Endodermal cell (in vitro differentiated cells): ENCODE results near the gene SH2B2. TPM values are rescaled to one million over a fixed set of nuclear protein-coding genes. Genes with fewer than 3 reads are reported as not detected.
A peak's percentile ranks its signal among the peaks of the same experiment; 100 is the strongest.

Experiments used
- DNase-seq: peaks from one replicate; pipeline ENCODE4 v3.0.0-alpha.2; 2017
- H3K27ac ChIP-seq: 2 replicates; pipeline ENCODE4 v1.5.1; 2013; ENCODE audit warnings: mild to moderate bottlenecking, low read depth, low read length, moderate library complexity
- H3K27me3 ChIP-seq: 2 replicates; pipeline ENCODE4 v1.6.1; 2013; ENCODE audit warnings: mild to moderate bottlenecking, low read length, moderate library complexity; ENCODE audit not compliant: insufficient read depth, control insufficient read depth, poor library complexity, severe bottlenecking
- H3K36me3 ChIP-seq: 2 replicates; pipeline ENCODE4 v1.7.0; 2013; ENCODE audit warnings: mild to moderate bottlenecking, low read length, moderate library complexity; ENCODE audit not compliant: control insufficient read depth, insufficient read depth
- H3K4me1 ChIP-seq: one replicate; pipeline ENCODE4 v1.7.0; 2013; ENCODE audit warnings: low read length; ENCODE audit not compliant: control insufficient read depth, insufficient read depth
- H3K4me3 ChIP-seq: 2 replicates; pipeline ENCODE4 v1.5.1; 2013; ENCODE audit warnings: mild to moderate bottlenecking, low read length, moderate library complexity
- H3K9ac ChIP-seq: 2 replicates; pipeline ENCODE4 v1.6.1; 2013; ENCODE audit warnings: mild to moderate bottlenecking, low read length, moderate library complexity; ENCODE audit not compliant: poor library complexity, severe bottlenecking; ENCODE audit errors: extremely low read depth
- H3K9me3 ChIP-seq: 2 replicates; pipeline ENCODE4 v1.6.1; 2013; ENCODE audit warnings: mild to moderate bottlenecking, low read length, moderate library complexity; ENCODE audit not compliant: control insufficient read depth
- H3K27ac Mint-ChIP-seq: 2 replicates; pipeline ENCODE4 v1.8.0; 2020; ENCODE audit warnings: mixed read lengths
- H3K27me3 Mint-ChIP-seq: 2 replicates; pipeline ENCODE4 v1.8.0; 2021; ENCODE audit warnings: mild to moderate bottlenecking, mixed read lengths; ENCODE audit not compliant: insufficient read depth
- H3K36me3 Mint-ChIP-seq: 2 replicates; pipeline ENCODE4 v1.8.0; 2020; ENCODE audit warnings: low read depth, mixed read lengths
- H3K4me1 Mint-ChIP-seq: 2 replicates; pipeline ENCODE4 v1.8.0; 2020; ENCODE audit warnings: mixed read lengths
- H3K4me3 Mint-ChIP-seq: 2 replicates; pipeline ENCODE4 v1.8.0; 2020; ENCODE audit warnings: mild to moderate bottlenecking, moderate library complexity, mixed read lengths
- H3K9me3 Mint-ChIP-seq: 2 replicates; pipeline ENCODE4 v1.8.0; 2020; ENCODE audit warnings: mild to moderate bottlenecking, mixed read lengths
- WGBS, 2 experiments: methylation state at CpG; one replicate each; pipeline versions ENCODE4 v1.1.5 to v1.1.7; 2013; ENCODE audit warnings: missing lambda C conversion rate in 2 of 2, mixed read lengths in 1 of 2; ENCODE audit not compliant: insufficient coverage in 1 of 2, insufficient read length in 1 of 2; 5-methylcytosine and 5-hydroxymethylcytosine counted together
- total RNA-seq, 2 donors: library from RNA; stranded (reverse); fragmentation: NEBNext Ultra II Directional in 1 of 2; extraction: Animal tissue kit (Norgen Biotek cat#: 25700) in 1 of 2; gene quantifications; 2 replicates in 1 of 2; 3 replicates in 1 of 2; pipeline ENCODE4 v1.2.1, GENCODE V29; 2021
- TF ChIP-seq, protein P1 (sequence below): fragments of 200-600 bp; sonication (generic); conservative IDR thresholded peaks from 2 replicates; pipeline ENCODE4 v1.5.0; 2021; ENCODE audit warnings: antibody characterized with exemption, mild to moderate bottlenecking

SH2B2 gene
- total RNA-seq, 2 donors from 2014 or later, result 8.0 to 8.7 TPM

DNA sequence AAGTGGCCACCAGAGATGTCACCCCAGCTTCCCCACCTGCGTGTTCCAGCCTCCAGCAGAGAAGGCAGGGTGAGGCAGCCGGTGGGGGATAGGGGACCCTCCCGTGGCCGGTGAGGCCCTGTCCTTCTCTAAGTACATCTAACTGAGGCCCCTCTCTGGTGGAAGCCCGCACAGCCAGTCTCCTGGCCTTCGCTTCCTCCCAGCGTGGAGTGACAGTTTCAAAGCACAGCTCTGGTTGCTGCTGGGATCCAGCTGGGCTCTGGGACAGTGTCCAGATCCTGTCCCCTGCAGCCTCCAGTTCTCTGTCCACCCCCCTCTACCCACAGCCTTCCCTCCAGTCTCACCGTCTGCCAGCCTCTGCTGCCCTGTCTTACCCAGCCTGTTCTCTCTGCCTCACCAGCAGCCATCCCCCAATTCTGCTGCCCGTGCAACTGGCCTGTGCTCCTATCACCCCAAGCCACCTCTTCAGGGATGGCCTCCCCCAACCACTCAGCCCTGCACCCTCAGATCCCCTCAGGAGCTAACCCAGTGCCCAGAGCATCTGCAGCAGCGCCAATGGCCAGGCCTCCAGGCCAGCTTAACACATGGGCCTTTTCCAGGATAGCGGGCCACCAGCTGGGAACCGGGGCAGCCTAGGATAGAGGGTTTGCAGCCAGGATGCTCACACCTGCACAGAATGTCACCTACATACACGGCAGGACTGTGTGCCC, 16.3 kb upstream of the SH2B2 start:
- no peaks in the 10 kb centered on the region for H3K4me1 ChIP-seq
- TF ChIP-seq, protein P1, sequence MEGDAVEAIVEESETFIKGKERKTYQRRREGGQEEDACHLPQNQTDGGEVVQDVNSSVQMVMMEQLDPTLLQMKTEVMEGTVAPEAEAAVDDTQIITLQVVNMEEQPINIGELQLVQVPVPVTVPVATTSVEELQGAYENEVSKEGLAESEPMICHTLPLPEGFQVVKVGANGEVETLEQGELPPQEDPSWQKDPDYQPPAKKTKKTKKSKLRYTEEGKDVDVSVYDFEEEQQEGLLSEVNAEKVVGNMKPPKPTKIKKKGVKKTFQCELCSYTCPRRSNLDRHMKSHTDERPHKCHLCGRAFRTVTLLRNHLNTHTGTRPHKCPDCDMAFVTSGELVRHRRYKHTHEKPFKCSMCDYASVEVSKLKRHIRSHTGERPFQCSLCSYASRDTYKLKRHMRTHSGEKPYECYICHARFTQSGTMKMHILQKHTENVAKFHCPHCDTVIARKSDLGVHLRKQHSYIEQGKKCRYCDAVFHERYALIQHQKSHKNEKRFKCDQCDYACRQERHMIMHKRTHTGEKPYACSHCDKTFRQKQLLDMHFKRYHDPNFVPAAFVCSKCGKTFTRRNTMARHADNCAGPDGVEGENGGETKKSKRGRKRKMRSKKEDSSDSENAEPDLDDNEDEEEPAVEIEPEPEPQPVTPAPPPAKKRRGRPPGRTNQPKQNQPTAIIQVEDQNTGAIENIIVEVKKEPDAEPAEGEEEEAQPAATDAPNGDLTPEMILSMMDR, result no peak
- Mint-ChIP-seq H3K36me3 (no peaks in the 10 kb centered on the region), H3K4me1 (peaks cover 10% of the 10 kb centered on the region), H3K9me3 (no peaks in the 10 kb centered on the region), H3K27me3 (peaks cover 3% of the 10 kb centered on the region), H3K27ac (no peak overlapping the region), H3K4me3 (no peak overlapping the region)
- no peaks in the 10 kb centered on the region for H3K9me3 ChIP-seq
- H3K36me3 ChIP-seq, result no peaks in the 10 kb centered on the region
- 64 to 83% methylated on average over 4 to 13 of the region's 13 CpGs for WGBS, 2 experiments
- DNase-seq, result no peak
- H3K9ac ChIP-seq, result no peak overlapping the region
- H3K27me3 ChIP-seq, result no peaks in the 10 kb centered on the region
- H3K27ac ChIP-seq, result no peak overlapping the region
- H3K4me3 ChIP-seq, result no peak overlapping the region

DNA sequence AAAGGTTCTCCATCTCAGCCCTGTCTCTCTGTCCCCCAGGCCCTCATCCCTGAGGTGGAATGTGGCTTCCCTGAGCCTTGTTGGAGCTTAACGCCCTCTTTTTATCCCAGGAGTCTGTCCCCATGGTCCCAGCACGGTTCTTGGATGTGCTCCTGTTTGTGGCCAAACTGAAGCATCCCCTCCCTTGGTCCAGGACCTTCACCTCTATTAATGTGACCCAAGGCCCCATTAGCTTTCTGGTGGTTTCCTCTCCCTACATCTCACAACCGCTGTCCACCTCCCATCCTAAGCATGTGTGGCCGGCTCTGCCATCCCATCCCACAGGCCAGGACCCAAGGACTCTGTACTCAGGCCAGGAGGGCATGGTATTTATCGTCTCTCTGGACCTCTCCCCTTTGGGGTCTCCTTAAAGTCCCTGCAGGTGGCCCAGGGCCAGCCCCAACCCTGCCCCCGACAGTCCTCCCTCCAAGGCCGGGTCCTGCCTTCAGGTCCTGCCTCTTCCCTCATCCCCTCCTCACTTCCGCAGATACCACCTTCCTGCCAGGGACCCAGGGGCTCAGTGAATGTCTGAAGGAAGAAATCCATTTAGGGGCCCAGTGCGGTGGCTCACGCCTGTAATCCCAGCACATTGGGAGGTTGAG, 15.4 kb upstream of the SH2B2 start:
- H3K27me3 Mint-ChIP-seq, result peaks cover 3% of the 10 kb centered on the region
- no peak overlapping the region for H3K4me3 Mint-ChIP-seq
- H3K4me1 ChIP-seq, result no peaks in the 10 kb centered on the region
- 91 to 96% methylated on average over 6 to 10 of the region's 10 CpGs for WGBS, 2 experiments
- H3K36me3 Mint-ChIP-seq, result no peaks in the 10 kb centered on the region
- no peaks in the 10 kb centered on the region for H3K9me3 Mint-ChIP-seq
- no peak overlapping the region for H3K9ac ChIP-seq
- TF ChIP-seq, protein P1, result no peak
- no peaks in the 10 kb centered on the region for H3K36me3 ChIP-seq
- no peak overlapping the region for H3K27ac ChIP-seq
- no peaks in the 10 kb centered on the region for H3K9me3 ChIP-seq
- H3K4me3 ChIP-seq, result no peak overlapping the region
- no peaks in the 10 kb centered on the region for H3K27me3 ChIP-seq
- H3K27ac Mint-ChIP-seq, result no peak overlapping the region
- DNase-seq, result no peak
- peaks cover 10% of the 10 kb centered on the region for H3K4me1 Mint-ChIP-seq

DNA sequence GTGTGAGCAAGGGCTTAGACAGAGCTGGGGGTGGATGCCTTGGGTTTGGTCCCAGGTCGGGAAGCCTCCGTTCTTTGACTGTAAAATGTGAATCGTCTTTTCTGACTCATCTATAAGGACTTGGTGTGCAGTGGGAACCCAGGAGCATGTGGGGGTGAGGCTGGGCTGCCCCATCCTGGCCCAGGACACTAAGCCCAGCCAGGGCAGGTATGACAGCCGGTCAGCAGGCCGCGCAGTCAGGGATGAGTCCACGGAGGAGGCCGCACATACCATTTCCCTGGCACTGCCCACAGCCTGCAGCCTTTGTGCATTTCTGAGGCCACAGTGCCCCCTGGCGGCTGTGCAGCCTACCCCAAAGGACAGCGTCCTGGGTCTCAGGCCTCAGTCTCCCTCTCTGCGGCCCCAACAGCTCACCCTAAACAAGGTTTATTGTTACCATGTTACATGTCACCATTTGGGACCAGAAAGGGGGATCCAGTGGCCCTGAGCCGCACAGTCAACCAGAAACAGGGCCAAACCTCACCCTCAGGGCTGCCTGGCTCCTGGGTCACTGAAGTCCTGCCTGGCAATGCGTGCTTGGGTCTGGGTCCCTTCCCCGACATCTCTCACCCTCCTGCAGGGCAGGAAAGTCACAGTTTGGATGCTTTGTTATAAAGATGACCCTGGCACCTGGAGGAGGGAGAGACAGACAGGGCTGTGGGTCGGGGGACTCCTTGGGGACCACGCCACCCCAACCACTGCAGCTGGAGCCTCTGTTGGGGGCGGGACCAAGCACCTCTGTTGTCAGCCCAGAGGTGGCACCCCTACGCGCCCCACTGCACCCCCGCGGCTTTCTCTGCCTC, 14.4 kb upstream of the SH2B2 start:
- Histone ChIP-seq H3K4me1 (no peaks in the 10 kb centered on the region), H3K27me3 (no peaks in the 10 kb centered on the region), H3K9me3 (no peaks in the 10 kb centered on the region), H3K4me3 (no peak overlapping the region), H3K9ac (no peak overlapping the region), H3K36me3 (no peaks in the 10 kb centered on the region), H3K27ac (no peak overlapping the region)
- DNase-seq, result peak; percentile 93
- peaks cover 10% of the 10 kb centered on the region for H3K4me1 Mint-ChIP-seq
- WGBS, 2 experiments, result 60 to 68% methylated on average over 9 to 21 of the region's 21 CpGs
- no peaks in the 10 kb centered on the region for H3K36me3 Mint-ChIP-seq
- H3K9me3 Mint-ChIP-seq, result no peaks in the 10 kb centered on the region
- no peak overlapping the region for H3K27ac Mint-ChIP-seq
- H3K4me3 Mint-ChIP-seq, result no peak overlapping the region
- H3K27me3 Mint-ChIP-seq, result no peaks in the 10 kb centered on the region
- TF ChIP-seq, protein P1, result peak; percentile 97
